IPS-18a (cell line): ENCODE measurements around the gene PRDX3.

ENCODE experiments used
- H3K27ac ChIP-seq: one replicate; pipeline ENCODE4 v1.5.1; 2013; ENCODE audit warnings: low read length
- H3K27me3 ChIP-seq: one replicate; pipeline ENCODE4 v1.6.1; 2013; ENCODE audit warnings: mild to moderate bottlenecking, low read length; ENCODE audit not compliant: control insufficient read depth, insufficient read depth
- H3K36me3 ChIP-seq: one replicate; pipeline ENCODE4 v1.6.1; 2013; ENCODE audit warnings: low read depth, low read length; ENCODE audit not compliant: control insufficient read depth
- H3K4me1 ChIP-seq: one replicate; pipeline ENCODE4 v1.6.1; 2013; ENCODE audit warnings: low read depth, low read length; ENCODE audit not compliant: control insufficient read depth
- H3K4me3 ChIP-seq: one replicate; pipeline ENCODE4 v1.5.1; 2013; ENCODE audit warnings: low read length
- H3K9ac ChIP-seq: one replicate; pipeline ENCODE4 v1.6.1; 2013; ENCODE audit warnings: mild to moderate bottlenecking, low read length, moderate library complexity
- H3K9me3 ChIP-seq: one replicate; pipeline ENCODE4 v1.6.1; 2013; ENCODE audit warnings: low read depth, low read length; ENCODE audit not compliant: control insufficient read depth

The PRDX3 gene

DNA sequence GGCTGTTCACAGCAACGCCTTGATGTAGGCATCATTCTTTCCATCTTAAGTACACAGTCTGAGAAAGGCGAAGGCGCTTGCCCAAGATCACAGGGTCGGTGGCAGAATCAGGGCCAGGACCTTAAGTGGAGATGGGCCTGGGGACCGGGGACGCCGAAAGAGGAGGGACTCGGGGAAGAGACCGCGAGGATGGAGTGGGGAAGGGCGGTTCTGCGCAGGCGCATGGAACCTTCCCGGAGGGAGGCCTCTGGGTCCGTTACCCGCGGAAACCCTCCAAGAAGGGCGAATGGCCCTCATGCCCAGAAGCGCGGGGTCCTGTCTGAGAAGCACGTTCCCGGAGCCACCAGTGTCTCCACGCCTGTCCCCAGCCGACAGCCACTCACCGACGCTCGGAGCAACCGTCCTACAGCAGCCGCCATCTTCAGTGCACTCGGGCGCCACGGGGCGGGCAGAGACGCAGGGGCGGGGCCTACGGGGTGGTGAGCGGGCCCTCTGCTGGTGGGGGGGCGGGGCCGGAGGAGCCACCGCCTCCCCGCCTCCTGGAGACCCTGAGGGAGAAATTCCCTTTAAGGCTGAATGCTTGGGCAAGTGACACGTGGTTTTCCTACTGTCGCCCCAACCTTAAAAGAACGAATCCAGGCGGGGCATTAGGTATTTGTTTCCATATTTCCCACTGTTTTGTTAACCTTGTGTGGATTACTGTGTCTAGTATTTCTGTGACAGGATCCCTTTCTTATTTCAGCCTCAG is at the start of gene PRDX3:
Gene PRDX3, minus strand, starts transcription at position 441 of the 748 bp plus-strand sequence. Its CDS starts 22 bp downstream, at position 419.
- H3K4me3 ChIP-seq, result peak within 1 kb of the TSS; percentile 88
- H3K36me3 ChIP-seq, result peaks cover 30% of the 10 kb centered on the region
- peak within 1 kb of the TSS; percentile 93 for H3K9ac ChIP-seq
- no peaks in the 10 kb centered on the region for H3K27me3 ChIP-seq
- peak within 1 kb of the TSS; percentile 61 for H3K27ac ChIP-seq
- H3K4me1 ChIP-seq, result peaks cover 5% of the 10 kb centered on the region
- no peaks in the 10 kb centered on the region for H3K9me3 ChIP-seq

DNA sequence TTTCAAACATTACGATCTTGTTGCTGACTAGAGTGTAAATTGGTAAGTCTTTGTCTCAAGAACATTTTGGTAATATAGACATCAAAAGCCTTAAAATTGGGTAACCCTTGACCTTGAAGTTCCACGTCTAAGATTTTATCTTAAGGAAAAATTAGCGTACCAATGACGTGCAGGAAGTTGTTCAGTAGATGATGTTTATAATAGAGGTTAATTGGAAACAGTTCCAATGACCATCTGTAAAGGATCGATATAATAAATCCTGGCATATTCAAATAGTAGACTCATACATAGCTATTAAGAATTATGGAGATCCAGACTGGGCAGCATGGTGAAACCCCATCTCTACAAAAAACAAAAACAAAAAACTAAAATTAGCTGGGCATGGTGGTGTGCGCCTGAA is 49.2 kb upstream of the PRDX3 start:
- H3K27ac ChIP-seq, result no peak overlapping the region
- H3K9ac ChIP-seq, result no peak overlapping the region
- H3K27me3 ChIP-seq, result no peaks in the 10 kb centered on the region
- no peak overlapping the region for H3K4me3 ChIP-seq
- H3K4me1 ChIP-seq, result no peaks in the 10 kb centered on the region
- no peaks in the 10 kb centered on the region for H3K9me3 ChIP-seq
- H3K36me3 ChIP-seq, result no peaks in the 10 kb centered on the region

DNA sequence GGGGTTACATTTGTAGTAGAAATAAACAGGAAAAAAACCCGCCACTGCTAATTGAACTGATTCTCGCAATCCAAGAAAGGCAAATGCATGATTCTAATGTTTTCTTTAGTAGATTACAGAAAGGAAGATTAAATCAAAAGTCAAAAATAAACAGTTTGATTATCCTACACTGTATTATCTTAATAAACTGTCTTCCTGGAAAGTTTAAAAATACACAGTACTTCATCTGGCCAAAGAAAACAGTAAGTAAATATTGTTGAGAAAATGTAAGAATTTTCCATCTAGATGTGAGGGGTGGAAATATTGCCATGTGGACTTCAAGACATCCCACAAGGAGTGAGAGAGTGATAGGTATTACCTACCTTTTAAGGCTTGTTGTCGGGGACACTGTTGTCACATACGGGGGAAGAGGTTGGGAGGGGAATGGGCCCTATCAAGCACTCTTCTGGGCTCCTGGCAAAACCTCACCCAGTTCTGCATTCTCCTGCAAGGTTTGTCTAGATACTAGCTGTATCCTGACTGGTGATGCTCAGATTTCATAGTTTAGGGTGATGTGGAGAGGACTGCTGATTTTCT is 46.6 kb upstream of the PRDX3 start:
- no peak overlapping the region for H3K27ac ChIP-seq
- H3K9ac ChIP-seq, result no peak overlapping the region
- peaks cover 10% of the 10 kb centered on the region for H3K4me1 ChIP-seq
- no peaks in the 10 kb centered on the region for H3K36me3 ChIP-seq
- no peaks in the 10 kb centered on the region for H3K9me3 ChIP-seq
- no peaks in the 10 kb centered on the region for H3K27me3 ChIP-seq
- no peak overlapping the region for H3K4me3 ChIP-seq

DNA sequence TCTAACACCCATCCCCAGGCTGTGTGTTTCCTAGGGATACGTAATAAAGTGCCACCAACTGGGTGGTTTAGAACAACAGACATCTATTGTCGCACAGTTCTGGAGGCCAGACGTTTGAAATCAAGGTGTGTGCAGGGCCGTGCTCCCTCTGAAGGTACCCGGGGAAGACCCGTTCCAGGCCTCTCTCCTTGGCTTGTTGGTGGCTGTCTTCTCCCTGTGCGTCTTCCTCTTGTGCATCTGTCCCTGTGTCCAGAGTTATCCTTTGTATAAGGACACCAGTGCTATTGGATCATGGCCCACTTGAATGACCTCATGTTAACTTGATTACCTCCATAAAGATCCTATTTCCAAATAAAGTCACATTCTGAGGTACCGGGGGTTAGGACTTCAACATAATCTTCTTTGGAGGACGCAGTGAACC is 44.4 kb upstream of the PRDX3 start:
- no peak overlapping the region for H3K27ac ChIP-seq

DNA sequence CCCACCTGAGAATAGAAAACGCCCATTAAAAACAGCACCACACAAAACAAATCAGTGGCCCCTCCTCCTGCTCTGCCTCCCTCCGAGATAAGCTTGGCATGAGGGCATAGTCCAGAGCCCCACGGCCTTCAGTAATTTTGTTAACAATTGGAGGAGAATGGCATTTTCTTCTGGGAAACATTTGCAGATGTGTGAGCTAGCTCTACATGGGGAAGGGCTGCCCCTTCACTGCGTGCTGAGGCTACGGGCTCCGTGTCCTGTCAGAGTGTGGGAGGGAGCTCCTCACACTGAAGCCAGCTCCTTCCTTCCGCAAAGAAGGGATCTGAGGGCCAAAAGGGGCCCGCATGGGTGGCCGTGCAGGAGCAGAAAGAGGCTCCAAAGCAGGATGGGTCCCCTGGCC is 43.9 kb upstream of the PRDX3 start:
- H3K27ac ChIP-seq, result no peak overlapping the region
- no peak overlapping the region for H3K4me3 ChIP-seq
- H3K9me3 ChIP-seq, result no peaks in the 10 kb centered on the region
- H3K4me1 ChIP-seq, result peaks cover 20% of the 10 kb centered on the region
- no peaks in the 10 kb centered on the region for H3K36me3 ChIP-seq
- no peaks in the 10 kb centered on the region for H3K27me3 ChIP-seq
- no peak overlapping the region for H3K9ac ChIP-seq

More for the DNA sequence above, 44.4 kb upstream of the PRDX3 start:
- no peaks in the 10 kb centered on the region for H3K36me3 ChIP-seq
- H3K4me3 ChIP-seq, result no peak overlapping the region
- H3K4me1 ChIP-seq, result peaks cover 16% of the 10 kb centered on the region
- H3K9ac ChIP-seq, result no peak overlapping the region
- H3K27me3 ChIP-seq, result no peaks in the 10 kb centered on the region
- H3K9me3 ChIP-seq, result no peaks in the 10 kb centered on the region

DNA sequence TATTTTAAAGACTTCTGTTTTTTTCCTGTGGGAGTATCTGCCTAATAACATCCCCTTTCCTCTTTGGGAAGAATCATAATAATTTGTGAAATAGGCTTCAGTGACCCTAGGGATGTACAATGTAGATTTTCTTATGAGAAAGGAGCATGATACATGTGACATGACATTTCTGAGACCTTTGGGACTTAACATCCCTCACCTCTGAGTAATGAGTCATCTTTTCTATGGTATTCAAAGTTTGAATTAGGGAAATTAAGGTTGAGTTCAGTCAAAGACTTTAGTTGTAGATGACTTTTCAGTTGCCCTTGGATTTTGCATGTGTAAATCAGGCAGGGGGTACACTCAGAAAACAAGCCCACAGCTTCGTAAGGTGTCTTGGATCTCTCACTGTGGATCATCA is 43.1 kb upstream of the PRDX3 start:
- Histone ChIP-seq H3K4me1 (peaks cover 20% of the 10 kb centered on the region), H3K9me3 (no peaks in the 10 kb centered on the region), H3K4me3 (no peak overlapping the region), H3K9ac (no peak overlapping the region), H3K36me3 (no peaks in the 10 kb centered on the region), H3K27ac (no peak overlapping the region), H3K27me3 (no peaks in the 10 kb centered on the region)

DNA sequence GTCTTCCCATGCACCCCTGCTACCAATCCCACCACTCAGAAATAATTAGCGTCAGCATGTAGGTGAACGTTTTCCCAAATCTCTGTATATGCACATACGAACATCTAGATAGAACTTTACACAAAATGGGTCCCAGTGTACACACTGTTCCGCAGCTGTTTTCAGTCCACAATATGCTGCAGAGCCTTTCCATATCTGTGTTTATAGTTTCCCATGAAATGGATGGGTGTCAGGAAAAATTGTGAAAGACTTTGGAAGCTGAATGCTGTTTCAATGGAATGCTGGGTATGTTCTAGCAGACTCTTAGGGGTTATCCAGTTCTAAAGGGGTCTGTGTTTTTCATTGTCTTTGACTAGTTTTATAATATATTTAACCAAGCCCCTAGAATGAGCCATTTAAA is 42.6 kb upstream of the PRDX3 start:
- Histone ChIP-seq H3K4me3 (no peak overlapping the region), H3K36me3 (no peaks in the 10 kb centered on the region), H3K27ac (no peak overlapping the region), H3K27me3 (no peaks in the 10 kb centered on the region), H3K4me1 (peaks cover 20% of the 10 kb centered on the region), H3K9ac (no peak overlapping the region), H3K9me3 (no peaks in the 10 kb centered on the region)

DNA sequence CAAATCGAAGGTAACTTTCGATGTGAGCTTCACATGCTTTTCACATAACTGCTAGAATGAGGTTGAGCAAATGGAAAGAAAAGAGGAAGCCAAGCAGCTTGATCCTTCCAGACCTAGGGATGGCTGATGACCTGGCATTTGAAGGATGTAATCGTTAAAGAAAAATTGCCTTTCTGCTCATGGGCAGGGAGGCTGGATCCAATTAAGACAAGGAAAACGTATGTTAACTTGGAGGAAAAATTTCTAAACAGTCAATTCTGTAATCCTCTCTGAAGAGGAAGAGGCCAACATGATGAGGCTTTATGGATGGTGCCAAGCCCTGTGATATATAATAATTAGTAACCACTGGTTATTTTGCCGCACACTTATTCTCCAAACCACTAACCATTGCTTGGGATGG is 41.3 kb upstream of the PRDX3 start:
- H3K4me3 ChIP-seq, result no peak overlapping the region
- H3K9ac ChIP-seq, result no peak overlapping the region
- no peak overlapping the region for H3K27ac ChIP-seq
- no peaks in the 10 kb centered on the region for H3K36me3 ChIP-seq
- no peaks in the 10 kb centered on the region for H3K9me3 ChIP-seq
- H3K27me3 ChIP-seq, result no peaks in the 10 kb centered on the region
- H3K4me1 ChIP-seq, result peaks cover 20% of the 10 kb centered on the region

DNA sequence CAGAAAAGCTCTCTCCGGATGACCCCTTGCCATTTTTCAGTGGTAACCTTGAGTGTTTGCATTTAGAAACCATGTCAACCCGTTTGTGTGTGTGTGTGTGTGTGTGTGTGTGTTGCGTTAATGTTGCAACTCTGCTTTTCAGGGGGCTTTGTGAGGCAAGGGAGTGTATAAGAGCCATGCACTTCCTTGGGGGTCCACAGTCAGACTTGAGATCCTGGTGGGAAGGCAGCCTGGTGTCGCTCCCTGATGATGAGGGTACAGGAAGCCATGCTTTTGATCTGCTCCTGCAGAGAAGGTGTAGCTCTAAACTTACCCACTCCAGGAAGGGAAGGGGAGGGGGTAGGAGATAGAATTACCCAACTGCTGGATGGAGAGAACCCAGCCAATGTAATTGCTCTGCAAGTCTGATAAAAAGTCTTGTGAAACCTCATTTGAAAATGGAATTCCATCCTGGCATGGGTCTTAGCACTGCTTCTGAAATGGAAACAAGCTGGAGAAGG is 39.4 kb upstream of the PRDX3 start:
- Histone ChIP-seq H3K9ac (no peak overlapping the region), H3K4me3 (no peak overlapping the region), H3K4me1 (peaks cover 20% of the 10 kb centered on the region), H3K27ac (no peak overlapping the region), H3K27me3 (no peaks in the 10 kb centered on the region), H3K9me3 (no peaks in the 10 kb centered on the region), H3K36me3 (no peaks in the 10 kb centered on the region)

DNA sequence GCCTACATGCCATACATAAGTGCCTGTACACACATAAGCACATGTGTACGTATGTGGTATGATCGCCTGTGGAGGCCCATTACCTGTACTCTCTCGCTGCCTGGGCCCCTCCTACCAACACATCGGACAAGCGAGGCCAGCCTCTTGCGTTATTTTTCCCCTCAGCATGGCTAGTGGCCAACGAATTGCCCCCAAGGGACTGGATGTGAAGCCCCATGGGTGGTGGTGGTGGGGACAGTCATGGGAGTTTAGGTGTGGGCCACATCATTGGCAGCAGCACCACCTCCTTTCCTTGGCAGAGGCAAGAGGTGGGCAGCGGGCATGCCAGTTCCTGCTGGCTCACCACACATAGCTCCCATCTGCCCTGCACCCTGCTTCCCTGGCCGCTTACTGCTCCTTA is 38.8 kb upstream of the PRDX3 start:
- no peak overlapping the region for H3K9ac ChIP-seq
- no peaks in the 10 kb centered on the region for H3K27me3 ChIP-seq
- no peak overlapping the region for H3K4me3 ChIP-seq
- no peaks in the 10 kb centered on the region for H3K9me3 ChIP-seq
- no peak overlapping the region for H3K27ac ChIP-seq
- H3K4me1 ChIP-seq, result peaks cover 18% of the 10 kb centered on the region
- no peaks in the 10 kb centered on the region for H3K36me3 ChIP-seq

DNA sequence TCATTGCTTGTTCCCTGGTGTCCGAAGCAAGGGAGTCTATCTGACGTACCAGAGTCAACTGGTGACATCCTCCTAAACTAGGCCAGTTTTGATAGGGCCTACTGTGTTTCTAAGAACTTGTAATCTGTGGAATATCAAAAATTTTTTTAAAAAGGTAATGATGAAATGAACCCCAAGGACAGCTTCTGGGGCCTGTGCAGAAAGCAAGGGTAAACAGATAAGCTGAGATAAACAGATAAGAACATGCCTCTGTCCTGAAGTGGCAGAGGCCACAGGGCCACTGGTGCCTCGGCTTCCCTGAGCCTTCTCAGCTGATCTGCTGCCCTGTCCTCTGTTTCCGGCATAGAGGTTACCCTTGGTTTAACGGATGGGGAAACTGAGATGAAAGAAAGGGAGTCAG is 37.5 kb upstream of the PRDX3 start:
- H3K4me3 ChIP-seq, result no peak overlapping the region
- no peak overlapping the region for H3K9ac ChIP-seq
- peaks cover 16% of the 10 kb centered on the region for H3K4me1 ChIP-seq
- H3K36me3 ChIP-seq, result no peaks in the 10 kb centered on the region
- H3K9me3 ChIP-seq, result no peaks in the 10 kb centered on the region
- no peaks in the 10 kb centered on the region for H3K27me3 ChIP-seq
- no peak overlapping the region for H3K27ac ChIP-seq

DNA sequence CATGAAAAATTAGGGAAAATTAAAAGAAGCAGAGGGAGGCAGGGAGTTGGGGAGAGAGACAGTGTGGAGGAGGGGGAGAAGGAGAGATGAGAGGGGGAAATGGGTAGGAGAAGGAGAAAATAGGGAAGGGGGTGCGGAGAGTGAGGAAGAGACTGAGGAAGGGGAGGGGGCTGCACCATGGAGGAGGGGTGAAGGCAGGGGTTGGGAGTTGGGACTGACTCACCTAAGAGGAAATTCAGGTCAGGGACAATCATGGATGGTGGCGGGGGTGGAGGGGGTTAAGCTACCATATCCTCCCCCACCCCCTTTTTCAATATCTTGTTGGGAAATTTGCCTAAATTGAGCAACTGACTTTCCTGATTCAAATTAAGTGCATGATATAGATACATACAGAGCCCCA is 36.8 kb upstream of the PRDX3 start:
- Histone ChIP-seq H3K9me3 (no peaks in the 10 kb centered on the region), H3K4me1 (peaks cover 16% of the 10 kb centered on the region), H3K9ac (no peak overlapping the region), H3K4me3 (no peak overlapping the region), H3K27ac (no peak overlapping the region), H3K36me3 (no peaks in the 10 kb centered on the region), H3K27me3 (no peaks in the 10 kb centered on the region)
